Gastrocnemius medialis (tissue), 4 donors: ENCODE measurements around the gene ITGB7.

Source experiments
- CTCF ChIP-seq, 5 experiments: fragments of 450-650 bp in 3 of 5; fragments of 200-600 bp in 2 of 5; sonication (generic) in 2 of 5; IDR thresholded peaks in 4 of 5; conservative IDR thresholded peaks in 1 of 5; 1 replicate in 4 of 5; 2 replicates in 1 of 5; pipeline ENCODE4 v1.5.1; 2016 to 2019; ENCODE audit warnings: antibody characterized with exemption in 5 of 5, mild to moderate bottlenecking in 3 of 5, moderate library complexity in 3 of 5
- POLR2A ChIP-seq, 2 donors: fragments of 450-650 bp; IDR thresholded peaks; one replicate each; pipeline ENCODE4 v1.6.1; 2017; ENCODE audit warnings: antibody characterized with exemption in 2 of 2, mild to moderate bottlenecking in 2 of 2, moderate library complexity in 2 of 2

GRCh38 chr12:53235164-53235563 lies 28.1 kb upstream of the ITGB7 start:
- no peak for TF ChIP-seq POLR2A (IDR thresholded peaks at IDR 0.05)
- TF ChIP-seq CTCF (IDR thresholded peaks at IDR 0.05 in 4 of 5, conservative IDR thresholded peaks at IDR 0.05 in 1 of 5), result no peak
